Stimulated activated CD8-positive, alpha-beta memory T cell treated with anti-CD3 and anti-CD28 coated beads, Interleukin-7, amount 100 ng/mL, for 4 hours (primary cell): ENCODE results near the gene NAV2.

Experiments
- DNase-seq, 2 donors: peaks; one replicate each; pipeline ENCODE4 v3.0.0-alpha.2; 2020; ENCODE audit warnings: low read depth in 2 of 2

NAV2 gene

DNA sequence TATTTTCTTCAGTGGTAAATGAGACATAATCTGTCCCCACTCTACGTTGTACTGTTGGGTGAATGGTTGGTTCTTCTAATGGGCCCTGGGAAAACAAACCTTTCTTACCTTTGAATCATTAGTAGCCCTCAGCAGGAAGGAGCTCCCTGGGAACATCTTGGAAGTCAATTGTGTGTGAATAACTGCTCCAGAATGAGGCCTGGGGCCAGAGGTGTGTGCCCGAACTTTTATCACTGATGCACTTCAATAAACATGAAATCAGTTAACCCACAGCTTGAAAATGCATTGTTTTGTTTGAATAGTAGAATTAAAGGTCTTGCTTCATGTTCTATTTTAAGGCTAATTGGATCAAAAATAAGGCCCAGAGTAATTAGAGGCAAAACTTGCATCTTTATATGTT lies 67.1 kb downstream of the NAV2 start:
- no peak for DNase-seq

DNA sequence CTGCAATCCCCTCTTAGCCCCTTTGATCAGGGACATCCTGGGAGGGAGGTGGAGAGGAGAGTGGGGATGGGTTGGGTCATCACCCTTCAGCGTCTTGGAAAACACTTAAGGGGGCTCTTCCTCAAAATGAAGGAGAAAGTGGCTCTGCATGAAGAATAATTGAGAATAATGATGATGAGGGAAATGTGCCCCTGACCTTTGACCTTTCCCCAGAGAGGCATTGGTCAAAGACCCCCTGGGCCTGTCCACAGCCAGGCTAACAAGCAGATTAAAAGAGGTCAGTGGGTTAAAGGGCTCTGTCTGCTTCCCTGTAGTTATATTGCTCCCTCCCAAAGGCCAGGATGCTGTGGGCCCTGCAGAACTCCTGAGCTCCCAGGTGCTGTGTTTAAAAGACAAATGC lies 68.7 kb downstream of the NAV2 start:
- no peak for DNase-seq

DNA sequence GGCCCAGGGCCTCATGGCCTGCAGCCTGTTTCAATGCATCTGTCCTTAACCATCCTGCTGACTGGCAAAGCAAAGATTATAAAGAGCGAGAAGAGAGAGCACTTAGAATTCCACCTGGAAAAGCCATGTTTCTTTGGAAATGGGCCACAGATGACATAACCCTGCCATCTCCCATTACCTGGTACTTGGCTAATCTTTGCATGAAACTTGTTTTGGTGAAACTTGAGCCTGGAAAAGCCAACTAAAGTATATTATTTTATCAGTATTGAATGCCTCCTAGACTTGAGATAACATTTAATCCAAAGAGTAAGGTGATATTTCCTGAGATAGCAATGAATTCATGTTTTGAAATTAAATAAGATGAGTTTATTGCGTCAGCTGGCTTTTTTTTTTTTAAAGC lies 72.6 kb downstream of the NAV2 start:
- DNase-seq: no peak

DNA sequence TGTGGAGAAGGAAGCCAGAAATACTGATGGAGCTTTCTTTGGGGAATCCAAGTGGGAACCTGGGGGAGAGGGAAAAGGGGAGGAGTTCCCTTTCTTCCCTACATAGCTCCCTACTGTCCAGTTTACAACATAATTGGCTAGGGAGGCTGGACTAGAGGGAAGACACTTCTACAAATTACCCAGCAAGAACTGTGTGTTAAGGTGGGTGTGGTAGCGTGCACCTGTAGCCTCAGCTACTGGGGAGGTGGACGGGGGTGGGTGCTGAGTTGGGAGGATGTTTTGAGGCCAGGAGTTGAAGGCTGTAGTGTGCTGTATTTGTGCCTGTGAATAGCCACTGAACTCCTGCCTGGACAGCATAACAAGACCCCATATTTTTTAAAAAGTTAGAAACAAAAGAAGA lies 74.0 kb downstream of the NAV2 start:
- DNase-seq: no peak

DNA sequence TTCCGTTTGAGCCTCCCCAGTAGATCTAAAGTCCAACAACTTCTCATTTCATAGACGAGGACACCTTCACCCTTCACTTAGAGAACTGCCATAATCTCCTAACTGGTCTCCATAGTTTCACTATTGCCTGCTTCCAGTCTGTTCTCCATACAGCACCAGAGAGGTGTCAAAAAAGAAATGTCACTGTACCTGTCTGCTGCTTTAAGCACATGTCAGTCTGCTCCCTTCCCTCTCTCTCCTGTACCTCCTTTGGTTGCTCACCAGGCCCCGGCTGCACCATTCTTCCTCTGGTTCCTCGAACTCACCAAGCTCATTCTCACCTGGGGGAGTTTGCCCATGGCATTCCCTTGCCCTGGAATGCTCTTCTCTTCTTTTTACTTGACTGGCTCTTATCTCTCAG lies 75.8 kb downstream of the NAV2 start:
- no peak for DNase-seq

DNA sequence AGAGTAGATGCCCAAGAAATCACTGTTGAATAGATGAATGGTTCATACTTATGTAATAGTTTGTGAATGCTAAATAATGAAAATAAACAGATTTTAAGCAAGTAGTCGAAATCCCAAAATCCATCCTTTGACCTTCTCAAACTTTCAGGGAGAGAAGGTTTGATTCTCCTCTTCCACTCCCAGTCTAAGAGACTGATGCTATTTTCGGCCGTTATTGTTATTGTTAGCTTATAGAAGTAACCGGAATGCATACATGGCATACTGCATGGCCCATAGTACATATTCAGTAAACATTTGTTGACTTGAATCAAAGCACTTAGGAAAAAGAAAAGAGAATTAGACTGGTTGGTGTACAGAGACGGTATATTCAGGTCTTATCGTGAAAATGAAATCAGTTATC lies 76.6 kb downstream of the NAV2 start:
- DNase-seq: no peak

DNA sequence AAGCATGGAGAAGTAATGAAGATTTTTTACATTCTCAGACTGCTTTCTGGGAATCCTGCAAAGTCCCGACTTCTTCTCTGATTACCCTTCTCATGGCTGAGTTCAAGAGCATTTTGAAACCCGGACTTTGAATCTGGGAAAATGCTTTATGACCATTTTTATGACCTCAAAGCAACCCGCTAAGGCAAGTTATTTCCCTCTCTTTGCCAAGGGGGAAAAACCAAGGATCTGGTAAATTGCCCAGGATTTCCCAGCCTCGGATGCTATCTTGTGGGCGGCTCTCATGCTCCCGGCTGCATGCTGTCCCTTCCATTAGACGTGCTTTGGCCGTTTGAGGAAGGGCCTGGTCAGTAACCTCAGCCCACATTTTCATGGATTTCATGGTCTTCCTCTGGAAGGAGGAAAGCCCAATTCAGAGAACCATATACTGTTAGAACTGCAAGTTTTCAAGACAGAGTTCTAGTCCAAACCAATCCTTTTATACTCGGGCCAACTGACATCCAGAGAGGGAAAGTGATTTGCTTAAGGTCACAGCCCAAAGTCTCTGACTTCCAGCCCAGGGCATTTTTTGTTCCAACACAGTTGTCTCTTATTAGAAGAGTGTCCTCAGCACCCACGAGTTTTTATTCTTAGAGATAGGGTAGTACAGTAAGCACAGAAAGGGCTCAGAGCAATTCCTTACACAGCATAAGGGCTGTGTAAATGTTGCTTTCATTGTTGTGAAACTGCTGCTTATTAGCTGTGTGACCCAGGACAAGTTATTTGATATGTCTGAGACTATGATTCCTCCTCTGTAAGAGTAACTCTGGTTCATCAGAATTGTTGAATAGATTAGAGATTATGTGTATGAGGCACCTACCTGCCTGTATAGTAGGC lies 77.4 kb downstream of the NAV2 start:
- DNase-seq: no peak

DNA sequence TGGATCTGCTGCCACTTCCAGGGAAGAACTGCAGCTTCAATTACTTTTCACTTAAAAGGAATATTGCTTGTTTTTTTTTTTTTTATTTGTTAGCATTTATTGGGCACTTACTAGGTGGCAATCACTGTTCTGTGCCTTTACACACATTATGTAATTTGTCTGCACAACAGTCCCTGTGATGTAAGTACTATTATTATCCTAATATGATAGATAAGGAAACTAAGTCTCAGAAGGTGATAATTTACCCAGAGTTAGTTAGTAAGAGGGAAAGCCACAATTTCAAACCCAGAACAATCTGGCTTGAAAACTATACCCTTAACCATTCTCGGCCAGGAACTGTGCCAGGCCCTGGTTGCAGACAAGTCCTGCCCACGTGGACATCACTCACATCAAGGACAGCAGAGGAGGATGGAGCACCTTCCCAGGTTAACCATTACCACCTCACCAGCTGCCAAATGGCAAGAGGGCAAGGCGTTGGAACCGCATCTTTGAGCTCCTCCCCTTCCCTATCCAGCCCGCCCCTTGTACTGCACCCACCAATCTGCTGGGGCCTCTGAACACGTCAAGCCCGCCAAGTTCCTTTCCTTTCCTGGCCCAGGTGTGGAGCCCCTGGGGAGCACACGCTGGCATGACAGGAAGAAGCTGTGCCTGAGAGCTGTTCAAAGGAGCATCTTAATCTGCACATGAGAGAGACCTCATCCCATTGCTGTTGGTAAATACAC lies 78.4 kb downstream of the NAV2 start:
- no peak for DNase-seq

DNA sequence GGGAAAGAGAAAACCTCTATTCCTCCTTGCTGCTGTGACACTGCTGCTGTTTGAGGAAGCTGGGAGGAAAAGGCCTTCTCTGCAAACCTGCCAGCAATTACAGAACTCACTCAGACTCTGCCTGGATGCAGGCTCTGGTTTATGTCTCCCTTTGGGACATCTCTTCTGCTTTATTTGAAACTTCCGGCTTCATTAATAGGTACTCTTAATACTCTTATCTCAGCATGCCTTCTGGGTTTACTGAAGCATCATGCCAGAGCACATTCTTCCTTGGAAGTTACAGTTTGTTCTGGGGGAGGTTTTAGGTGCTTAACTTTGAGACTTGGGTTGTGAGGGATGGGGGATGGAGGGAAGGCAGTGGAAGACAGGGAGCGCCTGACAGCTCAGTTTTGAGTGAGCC lies 79.9 kb downstream of the NAV2 start:
- no peak for DNase-seq

DNA sequence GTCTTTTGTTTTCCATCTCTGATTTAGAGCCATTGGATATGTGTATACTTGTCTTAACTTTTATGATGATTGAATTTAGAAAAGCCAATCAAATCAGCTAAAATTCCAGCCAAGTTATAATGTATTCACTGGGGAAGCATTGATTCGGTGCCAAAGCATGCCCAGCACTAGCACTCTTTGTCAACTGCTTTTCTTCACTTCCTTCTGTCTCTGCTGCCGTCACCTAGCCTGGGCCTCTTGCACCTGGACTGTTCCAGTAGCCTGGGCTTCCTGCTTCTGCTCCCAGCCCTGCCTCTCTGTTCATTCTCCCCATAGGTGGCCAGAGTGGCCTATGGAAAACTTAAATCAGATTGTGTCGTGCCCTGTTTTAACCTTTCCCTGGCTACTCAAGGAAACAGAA lies 80.7 kb downstream of the NAV2 start:
- no peak for DNase-seq

DNA sequence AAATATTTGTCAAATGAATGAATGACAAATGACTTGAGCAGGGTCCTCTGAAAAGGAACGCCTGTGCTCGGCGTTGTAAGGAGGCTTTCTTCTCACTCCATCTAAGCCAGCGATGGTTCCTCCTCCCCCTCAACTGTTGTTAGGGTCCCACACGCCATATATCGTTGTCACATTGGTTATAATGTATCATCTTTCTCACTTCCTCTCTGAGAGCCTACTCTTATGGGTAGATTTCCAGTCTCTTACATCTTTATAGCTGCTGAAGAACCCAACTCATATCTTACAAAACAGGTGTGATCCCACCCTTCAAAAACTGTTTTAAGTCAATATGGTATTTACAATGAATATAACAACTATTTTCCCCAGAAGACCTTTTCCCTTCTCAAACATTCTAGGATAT lies 81.5 kb downstream of the NAV2 start:
- DNase-seq: no peak

DNA sequence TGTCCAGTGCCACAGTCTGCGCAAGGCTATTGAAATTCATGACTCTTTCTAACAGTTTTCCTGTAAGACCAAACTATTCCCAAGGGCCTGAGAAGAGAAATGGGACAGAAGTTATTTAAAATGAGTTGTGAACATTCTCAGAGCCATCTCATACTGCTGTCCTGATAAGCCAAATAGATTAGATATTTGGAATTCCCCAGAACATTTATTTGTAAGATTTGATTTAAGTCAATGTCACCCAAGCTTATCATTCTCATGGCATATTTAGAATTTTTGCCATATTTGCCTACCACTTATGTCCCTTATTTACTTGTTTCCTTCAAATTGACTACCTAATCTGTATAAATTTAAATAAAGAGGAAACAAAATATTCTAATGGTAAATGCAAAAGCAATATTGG lies 82.4 kb downstream of the NAV2 start:
- DNase-seq: no peak

DNA sequence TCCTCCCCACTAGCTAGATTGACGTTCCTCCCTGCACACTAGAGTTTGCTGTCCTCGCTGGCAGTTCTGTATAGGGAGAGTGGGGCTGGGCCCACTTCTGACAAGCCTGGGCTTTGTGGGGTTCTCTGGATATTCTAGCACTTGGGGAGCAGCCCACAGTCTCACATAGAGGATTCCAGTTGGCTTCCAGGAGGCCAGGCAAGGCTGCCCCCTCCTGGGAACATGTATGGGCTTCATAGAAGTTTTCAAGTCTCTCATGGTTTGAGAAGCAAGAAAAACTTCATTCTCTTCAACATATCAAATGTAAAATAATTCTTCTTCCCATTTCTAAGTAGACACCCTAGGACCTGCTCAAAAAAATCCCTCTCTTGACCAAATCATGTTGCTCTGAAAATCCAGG lies 87.5 kb downstream of the NAV2 start:
- DNase-seq: no peak

DNA sequence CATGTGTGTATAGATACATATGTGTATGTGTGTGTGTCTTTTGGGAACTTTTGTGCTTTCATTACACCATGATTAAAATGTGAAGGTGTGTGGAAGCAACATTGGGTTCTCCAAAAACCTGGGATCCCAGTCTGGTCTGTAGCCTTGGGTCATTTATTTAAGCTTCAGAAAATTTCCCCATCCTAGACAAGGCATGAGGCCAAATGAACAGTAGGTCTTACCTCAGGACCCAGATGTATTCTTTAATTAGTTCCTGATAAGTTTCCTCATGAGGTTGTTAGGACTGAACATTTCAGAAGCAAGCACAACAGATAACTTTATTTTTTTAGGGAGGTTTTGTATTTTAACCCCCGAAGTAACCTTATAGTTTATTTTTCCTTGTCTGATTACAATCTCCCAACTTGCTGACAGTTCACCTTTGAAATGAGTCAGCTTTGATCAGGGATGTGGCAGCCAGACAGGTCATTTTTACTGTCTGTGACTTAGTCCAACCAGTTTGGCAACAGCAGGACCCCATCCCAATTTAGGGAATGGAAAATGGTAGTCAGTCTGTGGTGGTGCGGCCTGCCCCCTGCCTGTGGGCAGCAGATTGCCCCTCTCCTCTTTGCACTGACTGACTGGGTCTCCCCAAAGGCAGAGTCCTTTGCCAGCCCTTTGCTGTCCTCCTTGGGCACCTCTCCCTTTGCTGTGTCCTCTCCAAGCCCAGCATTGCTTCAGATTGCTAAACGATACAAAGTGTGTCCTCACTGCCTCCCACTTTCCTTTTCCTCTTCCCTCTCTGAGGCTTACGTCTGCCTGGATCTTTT lies 88.3 kb downstream of the NAV2 start:
- no peak for DNase-seq

DNA sequence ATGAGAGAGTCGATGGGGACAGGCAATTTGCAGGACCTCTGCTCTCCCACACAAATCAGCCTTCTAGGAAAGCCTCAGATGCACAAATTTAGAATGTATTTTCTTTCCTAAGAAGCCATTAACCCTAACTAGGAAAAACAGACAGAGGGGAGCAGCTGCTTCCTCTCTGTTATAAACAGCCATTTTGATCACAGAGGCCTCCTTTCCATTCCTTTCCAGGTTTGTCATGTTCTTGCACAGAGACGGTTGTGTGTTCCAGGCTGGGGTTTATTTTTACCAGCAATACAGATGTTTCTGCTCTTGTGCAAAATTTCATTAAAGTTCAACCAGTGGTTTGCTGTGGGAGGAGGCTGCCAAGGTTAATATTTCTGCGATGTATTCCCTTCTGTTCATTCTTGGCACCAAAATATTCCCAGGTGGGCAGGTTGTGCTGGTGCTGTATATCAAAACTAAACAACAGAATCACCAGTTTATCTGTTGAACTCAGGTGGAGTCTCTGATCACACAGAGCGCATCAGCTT lies 90.2 kb downstream of the NAV2 start:
- no peak for DNase-seq

DNA sequence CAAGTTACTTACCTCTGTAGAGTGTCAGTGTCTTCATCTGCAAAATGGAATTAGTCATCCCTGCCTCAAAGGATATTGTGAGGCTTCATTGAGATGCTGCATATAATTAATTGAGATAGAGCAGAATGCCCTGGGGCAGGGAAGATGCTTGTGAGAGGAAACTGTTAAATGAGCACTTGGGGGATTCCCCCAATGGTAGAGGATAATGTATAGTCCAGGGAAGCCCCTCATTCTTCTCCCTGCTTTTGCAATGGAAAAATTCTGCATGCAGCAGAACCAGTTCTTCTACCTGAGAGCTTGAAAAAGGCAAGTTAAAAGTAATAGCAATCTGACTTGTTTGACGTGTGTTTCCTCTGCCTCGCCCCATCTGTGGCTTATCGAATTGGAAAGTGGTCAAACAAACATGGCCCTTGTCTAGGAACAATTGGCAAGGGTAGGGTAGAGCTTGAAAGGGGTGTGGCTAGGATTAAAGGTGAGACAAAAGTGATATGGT lies 90.9 kb downstream of the NAV2 start:
- no peak for DNase-seq

DNA sequence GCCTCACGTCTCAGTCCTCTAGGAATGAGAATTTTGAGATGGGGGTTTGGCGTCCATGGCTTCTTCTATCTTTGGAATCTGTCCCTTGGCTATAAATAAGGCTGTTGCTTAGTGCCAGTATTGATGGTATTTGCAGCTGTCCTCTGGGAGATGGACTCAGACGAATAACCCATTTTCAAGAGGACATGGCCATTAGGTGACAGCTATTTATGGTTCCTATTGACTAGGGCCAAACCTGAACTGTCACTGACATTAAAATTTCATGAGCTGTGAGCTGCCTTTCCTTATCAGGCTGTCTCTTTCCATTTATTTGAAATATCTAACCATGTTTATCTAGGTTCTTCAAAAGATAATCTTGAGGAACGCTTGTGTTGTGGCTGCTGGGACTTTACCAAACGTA lies 92.7 kb downstream of the NAV2 start:
- DNase-seq: no peak

DNA sequence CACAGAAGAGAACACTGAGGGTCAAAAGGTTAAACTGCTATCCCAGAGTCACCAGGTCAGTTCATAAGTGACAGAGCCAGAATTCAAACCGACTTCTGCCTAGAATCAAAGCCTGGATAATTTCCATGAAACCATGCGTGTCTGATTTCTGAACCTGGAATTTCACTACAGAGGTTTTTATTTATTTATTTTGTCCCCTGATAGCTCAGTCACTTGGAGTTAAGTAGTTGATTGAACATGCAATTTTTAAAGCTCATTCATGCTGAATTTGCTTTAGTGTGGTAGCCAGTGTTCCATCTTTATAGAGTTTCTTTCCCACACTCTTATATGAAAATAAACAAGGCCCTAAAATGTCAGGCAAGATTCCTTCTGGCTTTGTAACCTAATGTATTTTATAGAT lies 93.2 kb downstream of the NAV2 start:
- no peak for DNase-seq

DNA sequence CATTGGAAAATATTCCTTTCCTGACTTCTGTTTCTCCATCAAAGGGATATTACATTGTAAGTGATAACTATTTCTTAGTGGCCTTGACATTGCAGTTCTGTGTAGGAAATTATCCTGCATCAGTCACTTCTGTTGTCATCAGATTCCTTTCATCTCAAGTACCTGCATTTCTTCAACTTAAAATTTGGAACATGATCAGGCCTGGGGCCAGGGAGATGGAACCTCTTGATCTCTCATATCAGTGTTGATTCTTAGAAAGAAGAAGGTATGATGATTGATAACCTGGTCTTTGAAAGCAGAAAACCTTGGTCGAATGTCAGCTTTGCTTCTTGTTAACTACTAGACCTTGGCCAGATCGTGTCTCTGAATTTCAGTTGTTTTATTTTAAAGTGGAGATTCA lies 93.6 kb downstream of the NAV2 start:
- DNase-seq: no peak

DNA sequence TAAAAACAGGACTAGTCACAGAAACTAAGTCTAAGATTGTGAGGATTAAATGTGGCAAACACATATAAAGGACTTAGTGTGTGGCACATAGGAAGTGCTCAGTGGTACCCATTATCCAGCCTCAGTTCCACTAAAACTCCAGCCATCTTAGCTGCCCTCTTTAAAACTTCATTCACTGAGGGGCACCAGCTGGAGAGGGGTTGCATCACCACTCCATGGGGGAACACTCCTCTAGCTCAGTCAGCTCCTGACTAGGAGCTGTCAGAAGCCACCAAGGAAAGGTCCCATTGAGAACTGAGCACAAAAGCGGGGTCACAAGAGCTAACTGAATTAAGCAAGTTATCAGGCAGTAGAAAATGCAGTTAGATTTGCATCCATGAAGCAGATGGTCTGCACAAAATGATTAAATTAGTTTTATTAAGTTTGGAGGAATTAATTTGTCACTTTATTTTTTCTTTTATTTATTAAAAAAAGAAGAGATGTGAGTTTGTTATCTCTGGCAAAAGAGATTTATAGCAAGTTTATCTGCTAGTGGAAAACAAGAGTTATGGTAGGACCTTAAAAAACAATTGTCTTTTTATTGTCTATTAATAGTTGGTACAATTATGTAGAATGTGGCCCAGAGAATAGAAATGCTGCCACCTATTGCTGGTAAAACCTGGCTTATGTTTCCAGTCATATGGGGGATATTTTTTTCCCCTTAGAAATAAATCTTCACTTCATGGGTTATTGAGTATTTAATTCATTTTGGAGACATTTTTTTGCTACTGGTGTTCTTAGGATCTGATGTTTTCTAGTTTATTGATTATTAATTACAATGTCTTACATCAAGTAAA lies 95.7 kb downstream of the NAV2 start:
- DNase-seq: no peak

DNA sequence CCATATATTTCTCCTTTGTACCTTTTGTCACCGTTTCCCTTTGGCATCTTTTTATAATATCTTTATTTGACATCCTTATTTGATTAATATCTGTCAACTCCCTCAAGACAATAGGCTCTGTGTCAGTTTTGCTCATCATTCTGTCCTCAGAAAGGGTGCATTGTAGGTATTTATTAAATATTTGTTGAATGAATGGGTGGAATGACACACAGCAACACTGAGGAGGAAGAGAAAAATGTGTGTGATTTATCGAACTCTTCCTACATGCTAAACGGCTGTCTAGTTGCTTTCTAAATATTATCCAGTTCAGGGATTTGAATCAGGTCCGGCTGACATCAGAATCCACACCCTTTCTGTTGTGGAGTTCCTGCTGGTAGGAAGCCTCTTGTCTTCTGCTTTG lies 98.2 kb downstream of the NAV2 start:
- no peak for DNase-seq
